GM19438 (cell line): ENCODE data around the gene METTL21A.

Experiments used
- ATAC-seq: cut with Tn5 transposase; IDR thresholded peaks from one replicate; pipeline ENCODE4 v1.9.1; 2021; ENCODE audit warnings: low read depth; ENCODE audit not compliant: unreplicated experiment

METTL21A gene

DNA sequence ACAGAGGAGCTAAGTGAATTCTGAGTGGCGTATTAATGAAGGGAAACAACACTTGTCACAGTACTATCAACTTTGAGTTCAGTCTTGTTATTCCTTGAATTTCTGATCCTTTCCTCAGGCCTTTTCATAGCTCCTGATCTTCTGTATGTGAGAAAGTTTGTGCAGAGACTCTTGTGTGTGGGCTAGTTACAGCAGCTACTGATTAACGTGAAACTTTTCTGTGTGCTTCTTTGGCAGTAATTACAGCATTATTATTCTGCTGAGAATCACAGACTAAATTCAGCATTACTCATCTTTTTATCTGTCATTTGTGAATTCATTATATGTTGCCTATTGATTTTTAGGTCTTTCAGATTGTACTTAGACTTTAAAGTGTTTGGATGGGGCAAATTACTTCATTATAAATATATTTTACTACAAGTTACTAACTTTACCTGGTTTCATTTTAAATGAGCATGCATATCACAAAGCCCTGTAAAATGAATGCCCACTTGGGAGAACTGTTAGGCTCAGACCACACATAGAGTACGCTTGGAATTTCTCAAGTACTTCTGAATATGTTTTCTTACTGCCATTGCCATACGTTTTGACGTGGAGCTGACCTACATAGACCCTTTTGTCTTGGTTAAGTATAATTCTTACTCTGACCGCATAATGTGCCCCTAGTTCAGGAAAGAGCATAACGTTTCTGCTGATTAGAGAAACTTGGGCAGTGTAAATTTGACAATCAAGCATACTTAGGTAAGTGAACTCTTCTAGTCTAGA is 59.3 kb downstream of the METTL21A start:
- no peak for ATAC-seq
